Pancreas (tissue), 10 donors: ENCODE results near the gene CRYL1. TPM values are rescaled to one million over a fixed set of nuclear protein-coding genes. Genes with fewer than 3 reads are reported as not detected.

Experiments
- ATAC-seq, 4 donors: fragments of 200-7000 bp; cut with Tn5 transposase; one replicate each; pipeline versions ENCODE4 v1.8.0 to v1.9.1; 2020; ENCODE audit warnings: mild to moderate bottlenecking in 4 of 4, moderate library complexity in 4 of 4
- DNase-seq, 6 donors: peaks; one replicate each; pipeline ENCODE4 v3.0.0-alpha.2; 2020
- FAIRE-seq: peaks from 2 replicates; lab custom pipeline; 2012; peaks lifted over from hg19 to GRCh38; lab: Jason Lieb, UNC
- H3K27ac ChIP-seq, 4 donors: fragments of 200-600 bp; sonication (generic); 1 replicate in 3 of 4; 2 replicates in 1 of 4; pipeline versions ENCODE4 v1.5.0 to v1.8.0; 2020
- H3K27me3 ChIP-seq, 4 donors: fragments of 200-600 bp; one replicate each; pipeline ENCODE4 v1.8.0; 2021
- H3K36me3 ChIP-seq, 3 donors: fragments of 200-600 bp; sonication (generic) in 1 of 3; one replicate each; pipeline versions ENCODE4 v1.5.0 to v1.8.0; 2020 to 2021
- H3K4me1 ChIP-seq, 3 donors: fragments of 200-600 bp; one replicate each; pipeline ENCODE4 v1.8.0; 2021
- H3K4me3 ChIP-seq, 4 donors: fragments of 200-600 bp; sonication (generic) in 2 of 4; one replicate each; pipeline versions ENCODE4 v1.5.0 to v1.8.0; 2020 to 2021
- H3K9me3 ChIP-seq, 4 donors: fragments of 200-600 bp; one replicate each; pipeline ENCODE4 v1.8.0; 2021
- WGBS, 2 donors: extraction: QIAGEN DNeasy Blood & Tissue Kit; methylation state at CpG; one replicate each; pipeline ENCODE4 v1.1.7; 2013; 5-methylcytosine and 5-hydroxymethylcytosine counted together
- intact Hi-C, 3 donors: fragments of 100-400 bp; cut with DNase I; formaldehyde crosslinking; loops; one replicate each; pipeline versions ENCODE4 v1.11.1 to v1.14.2; 2022
- polyA plus RNA-seq, 2 donors: library from polyadenylated mRNA; stranded (reverse); fragments of 200-250 nt; gene quantifications; one replicate each; pipeline ENCODE4 v1.2.3, GENCODE V29; 2013
- total RNA-seq, 6 donors: library from RNA; stranded (reverse); fragmentation: NEBNext Ultra II Directional in 4 of 6; extraction: Animal tissue kit (Norgen Biotek cat#: 25700) in 4 of 6; gene quantifications; one replicate each; pipeline versions ENCODE4 v1.2.1 to v1.2.4, GENCODE V29; 2021 to 2023
- TF ChIP-seq, protein P1 (sequence below), 4 donors: fragments of 200-600 bp; sonication (generic) in 3 of 4; IDR thresholded peaks; one replicate each; pipeline versions ENCODE4 v1.5.0 to v1.8.0; 2021; ENCODE audit warnings: antibody characterized with exemption in 4 of 4
- donor health status: healthy with polysubstance abuse.
- donor health status: DM: no; HTN: no; CAD: no; lungs with moderate emphysema.
- donor health status: DM: no; HTN: no; CAD: no.
- donor health status: control.
- donor health status: control.
- donor health status: Bipolar disorder and iron deficiency.
- donor health status: DM: yes; HTN: yes; CAD: no.
- donor health status: DM: no; HTN: no; CAD: no.
- donor health status: DM: no; HTN: no; CAD: no.
- donor health status: DM: yes; HTN: yes; CAD: no.

The CRYL1 gene
- total and polyA plus RNA-seq, 8 donors: 12.8 to 31.7 (median 19.3) TPM

DNA sequence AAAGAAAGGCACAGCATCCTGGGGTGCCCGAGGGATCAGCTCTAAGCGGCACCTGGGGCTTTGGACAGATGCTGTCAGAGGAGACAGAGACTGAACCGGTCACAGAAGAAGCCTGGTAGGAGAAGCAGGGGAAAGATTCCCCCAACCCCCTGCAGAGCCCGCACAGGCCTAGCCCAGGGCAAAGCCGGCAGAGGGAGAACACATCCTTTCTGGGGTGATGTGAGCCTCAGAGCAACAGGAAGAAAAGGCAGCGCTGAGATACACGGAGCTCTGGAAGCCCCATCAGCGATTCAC, 101.2 kb downstream of the CRYL1 start:
- Histone ChIP-seq H3K9me3 (no peaks in the 10 kb centered on the region), H3K27ac (no peak overlapping the region), H3K4me3 (no peak overlapping the region), H3K27me3 (no peaks in the 10 kb centered on the region), H3K36me3 (no peaks in the 10 kb centered on the region), H3K4me1 (peaks cover 0 to 3% (median 0%) of the 10 kb centered on the region in 3 donors)
- intact Hi-C loops: no loop called here
- TF ChIP-seq, protein P1, sequence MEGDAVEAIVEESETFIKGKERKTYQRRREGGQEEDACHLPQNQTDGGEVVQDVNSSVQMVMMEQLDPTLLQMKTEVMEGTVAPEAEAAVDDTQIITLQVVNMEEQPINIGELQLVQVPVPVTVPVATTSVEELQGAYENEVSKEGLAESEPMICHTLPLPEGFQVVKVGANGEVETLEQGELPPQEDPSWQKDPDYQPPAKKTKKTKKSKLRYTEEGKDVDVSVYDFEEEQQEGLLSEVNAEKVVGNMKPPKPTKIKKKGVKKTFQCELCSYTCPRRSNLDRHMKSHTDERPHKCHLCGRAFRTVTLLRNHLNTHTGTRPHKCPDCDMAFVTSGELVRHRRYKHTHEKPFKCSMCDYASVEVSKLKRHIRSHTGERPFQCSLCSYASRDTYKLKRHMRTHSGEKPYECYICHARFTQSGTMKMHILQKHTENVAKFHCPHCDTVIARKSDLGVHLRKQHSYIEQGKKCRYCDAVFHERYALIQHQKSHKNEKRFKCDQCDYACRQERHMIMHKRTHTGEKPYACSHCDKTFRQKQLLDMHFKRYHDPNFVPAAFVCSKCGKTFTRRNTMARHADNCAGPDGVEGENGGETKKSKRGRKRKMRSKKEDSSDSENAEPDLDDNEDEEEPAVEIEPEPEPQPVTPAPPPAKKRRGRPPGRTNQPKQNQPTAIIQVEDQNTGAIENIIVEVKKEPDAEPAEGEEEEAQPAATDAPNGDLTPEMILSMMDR (IDR thresholded peaks at IDR 0.05): no peak
- no peak for ATAC-seq
- no peak for FAIRE-seq
- no peak for DNase-seq
- 81 to 87% methylated on average over 8 of the region's 8 CpGs for WGBS, 2 donors

DNA sequence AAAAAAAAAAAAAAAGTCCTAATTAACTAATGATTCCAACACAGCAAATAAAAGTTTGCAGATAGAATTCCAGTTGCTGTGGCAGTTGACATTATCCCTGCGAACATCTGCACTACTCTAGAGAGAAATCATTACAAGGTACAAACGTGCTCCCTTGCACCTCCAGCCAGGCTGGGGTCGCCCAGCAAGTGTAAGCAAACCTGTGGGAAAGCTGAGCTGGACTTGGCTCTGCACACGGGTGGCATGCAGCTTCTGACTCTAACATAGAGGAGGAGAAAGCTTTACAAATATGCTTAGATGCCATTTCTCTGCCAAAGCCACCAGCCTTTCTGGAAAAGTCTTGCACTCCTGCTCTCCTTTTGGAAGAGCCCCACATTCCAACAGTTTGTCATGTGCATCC, 103.3 kb downstream of the CRYL1 start:
- H3K4me3 ChIP-seq: no peak overlapping the region
- intact Hi-C loops: no loop called here
- no peaks in the 10 kb centered on the region for H3K27me3 ChIP-seq
- no peak overlapping the region for H3K27ac ChIP-seq
- TF ChIP-seq, protein P1 (IDR thresholded peaks at IDR 0.05): no peak
- DNase-seq (no peak), ATAC-seq (no peak), FAIRE-seq (no peak)
- 61 to 71% methylated on average over 4 of the region's 4 CpGs for WGBS, 2 donors
- no peaks in the 10 kb centered on the region for H3K36me3 ChIP-seq
- no peaks in the 10 kb centered on the region for H3K9me3 ChIP-seq
- H3K4me1 ChIP-seq: peaks cover 0 to 3% (median 0%) of the 10 kb centered on the region in 3 donors

DNA sequence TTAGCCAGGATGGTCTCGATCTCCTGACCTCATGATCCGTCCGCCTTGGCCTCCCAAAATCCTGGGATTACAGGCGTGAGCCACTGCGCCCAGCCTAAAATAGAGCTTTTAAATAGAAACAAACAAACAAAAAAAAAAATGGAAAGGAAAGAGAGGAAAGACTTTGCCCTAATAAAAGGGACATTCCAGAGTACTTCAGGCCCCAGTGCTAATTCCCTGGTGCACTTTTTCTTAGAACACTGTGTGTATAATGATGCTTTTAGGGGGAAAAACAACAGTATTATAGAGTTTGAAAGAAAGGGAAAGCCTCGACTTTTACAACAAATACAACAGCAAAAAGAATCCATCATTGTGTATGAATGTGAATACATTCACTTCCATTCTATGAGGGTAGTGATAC, 104.7 kb downstream of the CRYL1 start:
- DNase-seq: no peak
- Histone ChIP-seq H3K27ac (no peak overlapping the region), H3K36me3 (no peaks in the 10 kb centered on the region), H3K4me1 (peaks cover 0 to 3% (median 0%) of the 10 kb centered on the region in 3 donors), H3K4me3 (no peak overlapping the region), H3K27me3 (no peaks in the 10 kb centered on the region), H3K9me3 (no peaks in the 10 kb centered on the region)
- intact Hi-C loops: no loop called here
- TF ChIP-seq, protein P1 (IDR thresholded peaks at IDR 0.05): no peak
- 89 to 93% methylated on average over 6 of the region's 6 CpGs for WGBS, 2 donors
- ATAC-seq: peak in 1 of 4 donors; percentile 11
- no peak for FAIRE-seq

DNA sequence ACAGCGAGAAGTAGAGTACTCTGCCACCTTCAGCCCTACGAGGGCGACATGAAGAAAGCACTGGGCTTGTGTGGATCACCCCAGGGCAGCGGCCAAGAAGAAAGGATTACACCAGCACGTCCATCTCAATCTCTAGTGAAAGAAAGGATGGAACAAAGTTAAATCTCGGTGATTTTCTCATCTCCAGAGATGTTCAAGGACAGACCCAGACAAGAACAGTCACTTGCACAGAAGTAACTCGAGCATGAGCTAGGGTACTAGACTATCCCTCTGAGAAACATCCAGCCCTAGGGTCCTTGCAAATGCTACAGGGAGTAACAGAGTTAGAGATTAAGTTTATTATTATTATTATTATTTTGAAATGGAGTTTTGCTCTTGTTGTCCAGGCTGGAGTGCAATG, 106.7 kb downstream of the CRYL1 start:
- TF ChIP-seq, protein P1 (IDR thresholded peaks at IDR 0.05): no peak
- no peaks in the 10 kb centered on the region for H3K9me3 ChIP-seq
- no peak overlapping the region for H3K4me3 ChIP-seq
- WGBS, 2 donors: 94 to 96% methylated on average over 7 of the region's 7 CpGs
- no peak for FAIRE-seq
- H3K27ac ChIP-seq: no peak overlapping the region
- ATAC-seq: no peak
- intact Hi-C loops: no loop called here
- H3K27me3 ChIP-seq: no peaks in the 10 kb centered on the region
- DNase-seq: no peak
- H3K36me3 ChIP-seq: no peaks in the 10 kb centered on the region
- H3K4me1 ChIP-seq: peaks cover 0 to 3% (median 0%) of the 10 kb centered on the region in 3 donors

DNA sequence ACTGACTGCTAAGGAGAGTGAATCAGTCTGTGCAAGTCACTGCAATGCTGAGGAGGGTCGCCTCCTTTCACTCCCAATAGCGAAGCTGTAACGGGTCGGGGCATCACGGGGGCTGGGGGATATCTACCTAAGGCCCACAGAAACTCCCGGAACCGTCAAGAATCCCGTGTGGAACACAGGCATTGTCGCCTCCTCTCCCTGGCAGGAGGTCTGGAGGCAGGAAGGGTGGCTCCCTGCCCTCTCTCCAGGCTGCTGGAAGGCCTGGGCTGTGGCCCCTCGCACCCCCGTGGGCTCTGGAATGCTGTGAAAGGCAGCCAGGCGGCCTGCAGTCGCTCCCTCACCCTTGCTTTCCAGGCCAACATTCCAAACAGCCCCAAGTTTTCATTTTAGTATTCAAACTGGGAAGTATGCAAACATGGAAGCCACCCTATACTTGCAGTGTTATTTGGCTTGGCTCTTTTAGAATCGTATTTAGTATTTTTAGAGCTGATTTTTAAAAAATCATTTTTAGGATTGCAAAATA, 109.4 kb downstream of the CRYL1 start:
- no peak for DNase-seq
- Histone ChIP-seq H3K27ac (no peak overlapping the region), H3K27me3 (no peaks in the 10 kb centered on the region), H3K4me1 (peaks cover 0 to 3% (median 0%) of the 10 kb centered on the region in 3 donors), H3K4me3 (no peak overlapping the region), H3K9me3 (no peaks in the 10 kb centered on the region), H3K36me3 (no peaks in the 10 kb centered on the region)
- WGBS, 2 donors: 94 to 95% methylated on average over 14 of the region's 14 CpGs
- ATAC-seq: no peak
- no peak for FAIRE-seq
- intact Hi-C loops: no loop called here
- TF ChIP-seq, protein P1 (IDR thresholded peaks at IDR 0.05): no peak
